Endothelial cell of umbilical vein (primary cell): Measurements from ENCODE around the gene PLIN5.

ENCODE experiments used
- CTCF ChIP-seq, 2 donors: IDR thresholded peaks; 1 replicate in 1 of 2; 2 replicates in 1 of 2; pipeline ENCODE4 v1.5.1; 2011; ENCODE audit warnings: low read length in 2 of 2, mild to moderate bottlenecking in 2 of 2, moderate library complexity in 2 of 2, control low read depth in 1 of 2, inconsistent platforms in 1 of 2, low read depth in 1 of 2; ENCODE audit not compliant: insufficient read depth in 1 of 2; ENCODE audit errors: extremely low read depth in 1 of 2
- EZH2 ChIP-seq: IDR thresholded peaks from 2 replicates; pipeline ENCODE4 v1.6.1; 2012; ENCODE audit warnings: borderline replicate concordance, low read depth, mild to moderate bottlenecking, moderate library complexity, low read length, inconsistent platforms; ENCODE audit not compliant: severe bottlenecking
- FOS ChIP-seq: IDR thresholded peaks from 2 replicates; pipeline ENCODE4 v1.6.1; 2011; ENCODE audit warnings: mild to moderate bottlenecking, low read length, moderate library complexity, borderline replicate concordance; ENCODE audit not compliant: insufficient read depth
- JUN ChIP-seq: IDR thresholded peaks from 2 replicates; pipeline ENCODE4 v1.6.1; 2011; ENCODE audit warnings: borderline replicate concordance, low read depth; ENCODE audit not compliant: insufficient read length, insufficient read depth
- MAX ChIP-seq: IDR thresholded peaks from 2 replicates; pipeline ENCODE4 v1.6.1; 2011; ENCODE audit not compliant: insufficient read depth, insufficient read length
- MYC ChIP-seq: IDR thresholded peaks from one replicate; pipeline ENCODE4 v1.6.1; 2011; ENCODE audit warnings: mild to moderate bottlenecking, low read depth, low read length
- POLR2A ChIP-seq: IDR thresholded peaks from 2 replicates; pipeline ENCODE4 v1.6.1; 2012; ENCODE audit warnings: low read depth, mild to moderate bottlenecking, control low read depth, low read length
- POLR2AphosphoS5 ChIP-seq: IDR thresholded peaks from 2 replicates; pipeline ENCODE4 v1.6.1; 2012; ENCODE audit warnings: low read depth, mild to moderate bottlenecking, control low read depth, low read length, moderate library complexity; ENCODE audit not compliant: insufficient read depth

- no peak for TF ChIP-seq CTCF (IDR thresholded peaks at IDR 0.05; ENCODE audit: extremely low read depth in 1 of 2, insufficient read depth in 1 of 2, low read depth in 1 of 2, low read length in 2 of 2)
- TF ChIP-seq MYC: no peak
- no peak for TF ChIP-seq EZH2
- no peak for TF ChIP-seq MAX
- no peak for TF ChIP-seq JUN
- no peak for TF ChIP-seq POLR2A
- TF ChIP-seq POLR2AphosphoS5: no peak
- TF ChIP-seq FOS: no peak
Observed at GRCh38 chr19:4579389-4579788, 44.4 kb upstream of the PLIN5 start.
